Vagina (tissue), 2 donors: ENCODE results near the gene WDFY1. TPM values are rescaled to one million over a fixed set of nuclear protein-coding genes. Genes with fewer than 3 reads are reported as not detected.

ENCODE experiments used
- DNase-seq, 2 donors: peaks; one replicate each; pipeline ENCODE4 v3.0.0-alpha.2; 2017; ENCODE audit errors: extremely low spot score in 2 of 2
- H3K27ac ChIP-seq: fragments of 200-600 bp; sonication (generic); one replicate; pipeline ENCODE4 v1.5.1; 2019
- H3K27me3 ChIP-seq: fragments of 200-600 bp; sonication (generic); one replicate; pipeline ENCODE4 v1.5.1; 2019
- H3K36me3 ChIP-seq, 2 donors: fragments of 200-600 bp; sonication (generic); one replicate each; pipeline ENCODE4 v1.5.1; 2017 to 2019
- H3K4me1 ChIP-seq: fragments of 200-600 bp; sonication (generic); one replicate; pipeline ENCODE4 v1.5.1; 2019
- H3K4me3 ChIP-seq, 2 donors: fragments of 200-600 bp; sonication (generic); 1 replicate in 1 of 2; 2 replicates in 1 of 2; pipeline ENCODE4 v1.5.1; 2016 to 2019
- H3K9me3 ChIP-seq: fragments of 200-600 bp; sonication (generic); one replicate; pipeline ENCODE4 v1.5.1; 2019
- CTCF ChIP-seq, 3 experiments: fragments of 450-650 bp in 2 of 3; fragments of 200-600 bp in 1 of 3; sonication (generic) in 1 of 3; IDR thresholded peaks; one replicate each; pipeline ENCODE4 v1.5.1; 2017 to 2019; ENCODE audit warnings: antibody characterized with exemption in 3 of 3, mild to moderate bottlenecking in 2 of 3, moderate library complexity in 2 of 3
- POLR2A ChIP-seq, 2 donors: fragments of 450-650 bp; IDR thresholded peaks; one replicate each; pipeline ENCODE4 v1.6.1; 2017; ENCODE audit warnings: antibody characterized with exemption in 2 of 2, mild to moderate bottlenecking in 2 of 2, moderate library complexity in 2 of 2
- POLR2AphosphoS5 ChIP-seq, 2 donors: sonication (generic); formaldehyde crosslinking; IDR thresholded peaks; one replicate each; pipeline ENCODE4 v1.9.0; 2017; ENCODE audit warnings: antibody characterized with exemption in 2 of 2, mild to moderate bottlenecking in 2 of 2, low read depth in 1 of 2; ENCODE audit not compliant: insufficient read depth in 1 of 2
- intact Hi-C: fragments of 100-400 bp; cut with DNase I; formaldehyde crosslinking; loops from one replicate; pipeline ENCODE4 v1.15.1; 2023
- total RNA-seq: library from RNA; depleted of rRNA; stranded (reverse); fragments of >200 nt; gene quantifications from one replicate; pipeline ENCODE4 v1.2.3, GENCODE V29; 2016

Gene WDFY1
- total RNA-seq, 1 donor from 2014 or later, result 44.2 TPM

GRCh38 chr2:223886726-223887125 is 58.4 kb downstream of the WDFY1 start:
- intact Hi-C loops, result no loop called here
- Histone ChIP-seq H3K27me3 (no peaks in the 10 kb centered on the region), H3K4me3 (no peak overlapping the region), H3K36me3 (peaks cover 0 to 18% of the 10 kb centered on the region in 2 donors), H3K4me1 (no peaks in the 10 kb centered on the region), H3K27ac (no peak overlapping the region), H3K9me3 (no peaks in the 10 kb centered on the region)
- no peak for DNase-seq
- TF ChIP-seq CTCF (IDR thresholded peaks at IDR 0.05), result no peak
- TF ChIP-seq POLR2AphosphoS5 (IDR thresholded peaks at IDR 0.05; ENCODE audit: insufficient read depth in 1 of 2, low read depth in 1 of 2), result no peak
- TF ChIP-seq POLR2A (IDR thresholded peaks at IDR 0.05), result no peak

- H3K36me3 ChIP-seq, result peaks cover 0 to 31% of the 10 kb centered on the region in 2 donors
Measured at GRCh38 chr2:223884399-223884798, 60.7 kb downstream of the WDFY1 start.

GRCh38 chr2:223882715-223883114 is 62.4 kb downstream of the WDFY1 start:
- peaks cover 0 to 48% of the 10 kb centered on the region in 2 donors for H3K36me3 ChIP-seq
- intact Hi-C loops, result no loop called here

More at GRCh38 chr2:223884399-223884798, 60.7 kb downstream of the WDFY1 start:
- no peaks in the 10 kb centered on the region for H3K27me3 ChIP-seq
- intact Hi-C loops, result no loop called here
- no peaks in the 10 kb centered on the region for H3K4me1 ChIP-seq
- no peak overlapping the region for H3K4me3 ChIP-seq
- no peak overlapping the region for H3K27ac ChIP-seq
- no peaks in the 10 kb centered on the region for H3K9me3 ChIP-seq
- no peak for DNase-seq
- no peak for TF ChIP-seq POLR2AphosphoS5 (IDR thresholded peaks at IDR 0.05; ENCODE audit: insufficient read depth in 1 of 2, low read depth in 1 of 2)

GRCh38 chr2:223880796-223881195 is 64.3 kb downstream of the WDFY1 start:
- H3K9me3 ChIP-seq, result no peaks in the 10 kb centered on the region
- no peaks in the 10 kb centered on the region for H3K4me1 ChIP-seq
- H3K36me3 ChIP-seq, result peaks cover 0 to 59% of the 10 kb centered on the region in 2 donors
- no peak for DNase-seq
- no peak overlapping the region for H3K27ac ChIP-seq
- intact Hi-C loops, result no loop called here
- TF ChIP-seq CTCF (IDR thresholded peaks at IDR 0.05), result no peak
- no peak for TF ChIP-seq POLR2A (IDR thresholded peaks at IDR 0.05)
- no peak for TF ChIP-seq POLR2AphosphoS5 (IDR thresholded peaks at IDR 0.05; ENCODE audit: insufficient read depth in 1 of 2, low read depth in 1 of 2)
- no peak overlapping the region for H3K4me3 ChIP-seq
- H3K27me3 ChIP-seq, result no peaks in the 10 kb centered on the region

More at GRCh38 chr2:223882715-223883114, 62.4 kb downstream of the WDFY1 start:
- TF ChIP-seq POLR2A (IDR thresholded peaks at IDR 0.05), result no peak
- no peak for TF ChIP-seq POLR2AphosphoS5 (IDR thresholded peaks at IDR 0.05; ENCODE audit: insufficient read depth in 1 of 2, low read depth in 1 of 2)
- no peak for TF ChIP-seq CTCF (IDR thresholded peaks at IDR 0.05)
- no peaks in the 10 kb centered on the region for H3K9me3 ChIP-seq
- no peaks in the 10 kb centered on the region for H3K27me3 ChIP-seq
- no peaks in the 10 kb centered on the region for H3K4me1 ChIP-seq
- no peak overlapping the region for H3K27ac ChIP-seq
- no peak overlapping the region for H3K4me3 ChIP-seq
- no peak for DNase-seq

DNA sequence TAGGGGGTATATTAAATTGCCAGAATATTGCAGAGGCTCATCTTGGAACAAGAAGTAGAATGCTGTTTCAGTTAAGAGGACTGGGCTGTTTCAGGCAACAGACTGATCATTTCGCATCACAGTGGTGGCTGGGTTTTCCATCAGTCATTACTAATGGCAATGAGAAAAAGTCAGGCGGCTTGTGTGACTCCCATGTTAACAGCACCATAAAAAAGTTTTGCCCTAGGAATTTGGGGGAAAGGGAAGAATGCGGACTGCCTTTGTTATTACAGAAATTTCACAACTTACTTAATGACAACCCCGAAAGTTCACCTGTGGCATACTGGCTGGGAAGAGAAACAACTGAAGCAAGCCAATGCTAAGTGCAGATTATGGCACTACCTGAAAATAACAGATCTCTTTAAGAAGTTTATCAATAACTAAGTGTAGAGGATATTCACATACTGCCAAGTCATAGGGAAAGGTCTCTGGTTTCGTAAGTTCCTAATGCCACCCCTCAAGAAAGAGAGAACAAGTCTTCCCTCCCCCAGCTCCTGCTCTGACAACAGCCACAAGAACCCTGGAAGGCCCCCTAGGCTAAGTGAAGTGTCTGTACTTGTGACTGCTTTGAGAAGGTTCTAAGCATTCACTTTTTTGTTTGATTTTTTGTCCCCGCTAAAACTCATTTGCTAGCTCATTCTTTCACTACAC is 67.3 kb downstream of the WDFY1 start:
- intact Hi-C loops, result no loop called here
- H3K27me3 ChIP-seq, result no peaks in the 10 kb centered on the region

More for the DNA sequence above, 67.3 kb downstream of the WDFY1 start:
- Histone ChIP-seq H3K36me3 (peaks cover 0 to 54% of the 10 kb centered on the region in 2 donors), H3K4me1 (no peaks in the 10 kb centered on the region), H3K27ac (no peak overlapping the region), H3K9me3 (no peaks in the 10 kb centered on the region), H3K4me3 (no peak overlapping the region)
- TF ChIP-seq POLR2A (IDR thresholded peaks at IDR 0.05) (no peak), POLR2AphosphoS5 (IDR thresholded peaks at IDR 0.05; ENCODE audit: insufficient read depth in 1 of 2, low read depth in 1 of 2) (no peak), CTCF (IDR thresholded peaks at IDR 0.05) (no peak)
- no peak for DNase-seq
